ENCODE measurements around the gene SVOP.

DNA sequence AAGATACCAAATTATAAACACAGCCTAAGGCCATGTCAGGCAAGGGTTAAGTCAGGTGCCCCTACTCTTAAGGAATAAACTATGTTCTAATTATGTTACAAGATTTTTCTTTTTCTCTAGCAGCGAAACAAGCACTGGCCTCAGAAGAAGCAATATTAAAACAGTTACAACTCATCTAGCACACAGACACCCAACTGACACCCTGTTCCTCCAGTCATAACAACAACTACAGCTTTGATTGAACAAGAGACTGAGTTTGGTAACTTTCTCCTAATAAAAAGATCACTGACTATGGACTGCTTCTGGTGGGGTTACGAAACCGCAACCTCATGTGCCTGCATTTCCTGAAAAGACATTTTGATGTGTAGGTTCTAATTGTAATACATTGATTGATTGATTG is 144.3 kb downstream of the SVOP start:
- TF ChIP-seq POLR2A (IDR thresholded peaks at IDR 0.05), result no peak
- TF ChIP-seq, protein P1, sequence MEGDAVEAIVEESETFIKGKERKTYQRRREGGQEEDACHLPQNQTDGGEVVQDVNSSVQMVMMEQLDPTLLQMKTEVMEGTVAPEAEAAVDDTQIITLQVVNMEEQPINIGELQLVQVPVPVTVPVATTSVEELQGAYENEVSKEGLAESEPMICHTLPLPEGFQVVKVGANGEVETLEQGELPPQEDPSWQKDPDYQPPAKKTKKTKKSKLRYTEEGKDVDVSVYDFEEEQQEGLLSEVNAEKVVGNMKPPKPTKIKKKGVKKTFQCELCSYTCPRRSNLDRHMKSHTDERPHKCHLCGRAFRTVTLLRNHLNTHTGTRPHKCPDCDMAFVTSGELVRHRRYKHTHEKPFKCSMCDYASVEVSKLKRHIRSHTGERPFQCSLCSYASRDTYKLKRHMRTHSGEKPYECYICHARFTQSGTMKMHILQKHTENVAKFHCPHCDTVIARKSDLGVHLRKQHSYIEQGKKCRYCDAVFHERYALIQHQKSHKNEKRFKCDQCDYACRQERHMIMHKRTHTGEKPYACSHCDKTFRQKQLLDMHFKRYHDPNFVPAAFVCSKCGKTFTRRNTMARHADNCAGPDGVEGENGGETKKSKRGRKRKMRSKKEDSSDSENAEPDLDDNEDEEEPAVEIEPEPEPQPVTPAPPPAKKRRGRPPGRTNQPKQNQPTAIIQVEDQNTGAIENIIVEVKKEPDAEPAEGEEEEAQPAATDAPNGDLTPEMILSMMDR (IDR thresholded peaks at IDR 0.05), result no peak
